Measurements from ENCODE around the gene CDAN1. TPM values are rescaled to one million over a fixed set of nuclear protein-coding genes. Genes with fewer than 3 reads are reported as not detected.

CDAN1 gene
- total and polyA plus RNA-seq, 12 donors: 3.6 to 40.8 (median 14.8) TPM

DNA sequence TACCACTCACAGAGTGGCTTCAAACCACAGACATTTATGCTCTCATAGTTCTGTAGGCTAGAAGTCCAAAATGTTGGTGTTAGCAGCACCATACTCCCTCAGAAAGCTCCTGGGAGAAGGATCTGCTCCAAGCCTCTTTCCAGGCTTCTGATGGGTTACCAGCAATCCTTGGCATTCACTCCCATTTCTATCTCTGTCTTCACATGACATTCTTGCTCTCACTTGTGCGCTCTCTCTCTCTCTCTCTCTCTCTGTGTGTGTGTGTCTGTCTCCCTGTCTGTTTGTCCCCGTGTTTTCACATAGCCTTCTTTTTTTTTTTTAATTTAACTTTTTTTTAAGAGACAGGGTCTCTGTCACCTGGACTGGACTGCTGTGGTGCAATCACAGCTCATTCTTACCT lies 26.3 kb downstream of the CDAN1 start:
- Histone ChIP-seq H3K27me3 (no peaks in the 10 kb centered on the region), H3K36me3 (replicated peaks in 1 of 2) (no peaks in the 10 kb centered on the region), H3K9me3 (replicated peaks in 1 of 3) (no peaks in the 10 kb centered on the region), H3K4me3 (no peak overlapping the region), H3K27ac (no peak overlapping the region), H3K4me1 (replicated peaks in 1 of 2) (no peaks in the 10 kb centered on the region)
- peak in 1 of 7 donors; percentile 21 for DNase-seq
- intact Hi-C loops (cut with DNase I): no loop called here
- TF ChIP-seq CTCF (IDR thresholded peaks at IDR 0.05): no peak
- no peak for TF ChIP-seq POLR2A (IDR thresholded peaks at IDR 0.05)
- WGBS, 4 donors: 85 to 95% (median 91%) methylated on average over 2 of the region's 2 CpGs

GRCh38 chr15:42707873-42708544 lies 28.9 kb downstream of the CDAN1 start:
- H3K4me3 ChIP-seq: no peak overlapping the region
- no peak overlapping the region for H3K27ac ChIP-seq
- no peaks in the 10 kb centered on the region for H3K9me3 ChIP-seq (replicated peaks in 1 of 3)
- H3K36me3 ChIP-seq (replicated peaks in 1 of 2): no peaks in the 10 kb centered on the region
- WGBS, 4 donors: 74 to 85% (median 80%) methylated on average over 3 of the region's 3 CpGs
- no peak for DNase-seq
- no peaks in the 10 kb centered on the region for H3K27me3 ChIP-seq
- no peaks in the 10 kb centered on the region for H3K4me1 ChIP-seq (replicated peaks in 1 of 2)
- intact Hi-C loops (cut with DNase I): no loop called here
- no peak for TF ChIP-seq CTCF (IDR thresholded peaks at IDR 0.05)
- TF ChIP-seq POLR2A (IDR thresholded peaks at IDR 0.05): no peak

DNA sequence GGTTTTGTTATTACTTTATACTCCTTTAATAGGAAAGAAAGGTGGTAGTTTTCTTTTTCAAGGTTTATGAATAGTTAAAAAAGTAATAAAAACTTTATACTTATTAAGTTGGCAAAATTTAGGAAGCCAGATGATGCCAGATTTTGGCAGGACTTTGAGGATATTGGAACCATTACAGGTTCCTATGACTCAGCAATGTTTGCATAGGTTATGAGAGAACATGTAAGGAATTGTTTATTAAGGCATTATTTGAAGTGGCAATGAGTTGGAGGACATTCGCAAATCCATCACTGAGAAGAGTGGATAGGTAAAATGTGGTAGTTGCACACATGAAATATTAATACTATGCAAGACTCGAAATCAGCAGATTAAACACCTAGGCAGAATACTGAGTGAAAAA lies 29.9 kb downstream of the CDAN1 start:
- no peak overlapping the region for H3K4me3 ChIP-seq
- no peaks in the 10 kb centered on the region for H3K9me3 ChIP-seq (replicated peaks in 1 of 3)
- H3K36me3 ChIP-seq (replicated peaks in 1 of 2): no peaks in the 10 kb centered on the region
- no peak for TF ChIP-seq POLR2A (IDR thresholded peaks at IDR 0.05)
- no peak overlapping the region for H3K27ac ChIP-seq
- intact Hi-C loops (cut with DNase I): no loop called here
- H3K27me3 ChIP-seq: no peaks in the 10 kb centered on the region
- H3K4me1 ChIP-seq (replicated peaks in 1 of 2): no peaks in the 10 kb centered on the region
- WGBS, 4 donors: 80 to 88% (median 83%) methylated on average over 2 of the region's 2 CpGs
- DNase-seq: no peak

- intact Hi-C loops (cut with DNase I): no loop called here
- no peaks in the 10 kb centered on the region for H3K4me1 ChIP-seq (replicated peaks in 1 of 2)
- no peaks in the 10 kb centered on the region for H3K9me3 ChIP-seq (replicated peaks in 1 of 3)
- 92 to 98% (median 96%) methylated on average over 5 of the region's 5 CpGs for WGBS, 4 donors
- no peak overlapping the region for H3K4me3 ChIP-seq
- TF ChIP-seq CTCF (IDR thresholded peaks at IDR 0.05) (no peak), POLR2A (IDR thresholded peaks at IDR 0.05) (no peak)
- no peak overlapping the region for H3K27ac ChIP-seq
- DNase-seq: peak in 1 of 7 donors; percentile 25
- no peaks in the 10 kb centered on the region for H3K27me3 ChIP-seq
- no peaks in the 10 kb centered on the region for H3K36me3 ChIP-seq (replicated peaks in 1 of 2)
Measured at GRCh38 chr15:42705336-42705735, 31.6 kb downstream of the CDAN1 start.

- Histone ChIP-seq H3K27me3 (no peaks in the 10 kb centered on the region), H3K36me3 (replicated peaks in 1 of 2) (no peaks in the 10 kb centered on the region), H3K4me3 (no peak overlapping the region), H3K4me1 (replicated peaks in 1 of 2) (no peaks in the 10 kb centered on the region), H3K27ac (no peak overlapping the region), H3K9me3 (replicated peaks in 1 of 3) (no peaks in the 10 kb centered on the region)
- WGBS, 4 donors: 25 to 56% (median 32%) methylated on average over 2 to 4 of the region's 4 CpGs
- peak; percentile 69 to 89 (median 73) for DNase-seq
- intact Hi-C loops (cut with DNase I): loop anchor here in 1 of 2 donors (5.0 kb wide), 1 partner anchor 223 kb away; no protein-coding TSS in a partner anchor
- TF ChIP-seq CTCF (IDR thresholded peaks at IDR 0.05): peak; percentile 54 to 86 (median 80)
- no peak for TF ChIP-seq POLR2A (IDR thresholded peaks at IDR 0.05)
Measured at GRCh38 chr15:42704492-42704926, 32.4 kb downstream of the CDAN1 start.
